SU-DHL-6 (cell line): ENCODE measurements around the gene SCARB2.

ENCODE experiments used
- EZH2phosphoT487 ChIP-seq: fragments of 200-600 bp; sonication (generic), shearing (Covaris generic); conservative IDR thresholded peaks from 2 replicates; pipeline ENCODE4 v1.6.1; 2018; ENCODE audit warnings: mild to moderate bottlenecking, antibody characterized with exemption, low read length, moderate library complexity, mixed read lengths
- TF ChIP-seq, protein P1 (sequence below): fragments of 200-600 bp; sonication (generic); IDR thresholded peaks from one replicate; pipeline ENCODE4 v1.5.1; 2017; ENCODE audit warnings: antibody characterized with exemption, mild to moderate bottlenecking, low read length, moderate library complexity; ENCODE audit not compliant: insufficient read depth, poor library complexity, severe bottlenecking

DNA sequence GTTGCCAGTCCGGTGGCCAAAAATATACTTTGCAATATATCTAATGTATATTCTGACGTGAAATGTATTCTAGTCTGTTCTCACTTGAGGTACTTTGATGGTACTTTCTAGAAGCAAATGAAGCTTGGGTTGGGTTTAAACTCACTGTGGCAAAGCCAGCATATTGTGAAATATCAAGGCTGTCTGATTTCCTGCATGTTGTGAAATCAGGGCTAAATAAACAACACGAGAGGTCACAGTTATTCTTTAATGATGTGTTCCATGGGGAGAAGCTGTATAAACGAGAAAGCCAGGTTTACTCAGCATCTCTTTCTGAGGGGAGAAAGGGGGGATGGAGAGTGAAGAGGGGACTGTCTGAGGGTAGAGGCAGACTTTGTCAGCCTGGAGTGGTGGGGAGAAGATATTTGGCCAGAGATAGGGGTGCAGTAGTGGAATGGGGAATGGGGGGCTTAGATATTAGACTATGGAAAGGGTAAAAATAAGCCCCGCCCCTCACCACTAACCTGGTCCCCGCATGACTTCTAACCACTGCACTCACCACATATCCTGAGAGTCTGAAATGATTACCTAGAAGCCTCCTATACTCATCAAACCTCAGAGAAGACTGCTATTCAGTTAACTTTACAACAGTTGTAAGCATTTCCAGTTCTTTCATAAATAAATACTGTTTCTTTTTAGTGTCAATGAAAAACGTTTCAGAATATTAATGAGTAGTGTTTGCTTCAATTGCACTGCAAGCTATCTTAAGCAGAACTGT lies 5.9 kb upstream of the SCARB2 start:
- TF ChIP-seq, protein P1, sequence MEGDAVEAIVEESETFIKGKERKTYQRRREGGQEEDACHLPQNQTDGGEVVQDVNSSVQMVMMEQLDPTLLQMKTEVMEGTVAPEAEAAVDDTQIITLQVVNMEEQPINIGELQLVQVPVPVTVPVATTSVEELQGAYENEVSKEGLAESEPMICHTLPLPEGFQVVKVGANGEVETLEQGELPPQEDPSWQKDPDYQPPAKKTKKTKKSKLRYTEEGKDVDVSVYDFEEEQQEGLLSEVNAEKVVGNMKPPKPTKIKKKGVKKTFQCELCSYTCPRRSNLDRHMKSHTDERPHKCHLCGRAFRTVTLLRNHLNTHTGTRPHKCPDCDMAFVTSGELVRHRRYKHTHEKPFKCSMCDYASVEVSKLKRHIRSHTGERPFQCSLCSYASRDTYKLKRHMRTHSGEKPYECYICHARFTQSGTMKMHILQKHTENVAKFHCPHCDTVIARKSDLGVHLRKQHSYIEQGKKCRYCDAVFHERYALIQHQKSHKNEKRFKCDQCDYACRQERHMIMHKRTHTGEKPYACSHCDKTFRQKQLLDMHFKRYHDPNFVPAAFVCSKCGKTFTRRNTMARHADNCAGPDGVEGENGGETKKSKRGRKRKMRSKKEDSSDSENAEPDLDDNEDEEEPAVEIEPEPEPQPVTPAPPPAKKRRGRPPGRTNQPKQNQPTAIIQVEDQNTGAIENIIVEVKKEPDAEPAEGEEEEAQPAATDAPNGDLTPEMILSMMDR, result no peak
- no peak for TF ChIP-seq EZH2phosphoT487
